NCI-H1694 (cell line): ENCODE measurements around the gene BMPR1B.

ENCODE experiments used
- DNase-seq: peaks from one replicate; lab custom pipeline; 2025; lab: John Stamatoyannopoulos, UW

BMPR1B gene

GRCh38 chr4:94960708-94961107 lies 203.0 kb downstream of the BMPR1B start:
- DNase-seq, result no peak

- no peak for DNase-seq
Observed at GRCh38 chr4:94961420-94961819, 203.7 kb downstream of the BMPR1B start.

GRCh38 chr4:94962484-94962883 lies 204.7 kb downstream of the BMPR1B start:
- no peak for DNase-seq

GRCh38 chr4:94965852-94966251 lies 208.1 kb downstream of the BMPR1B start:
- no peak for DNase-seq

GRCh38 chr4:94968493-94968892 lies 210.7 kb downstream of the BMPR1B start:
- no peak for DNase-seq

- DNase-seq, result no peak
Observed at GRCh38 chr4:94970650-94971049, 212.9 kb downstream of the BMPR1B start.

- DNase-seq, result no peak
Observed at GRCh38 chr4:94974773-94975172, 217.0 kb downstream of the BMPR1B start.

- DNase-seq, result no peak
Observed at GRCh38 chr4:94976371-94977011, 218.7 kb downstream of the BMPR1B start.

GRCh38 chr4:94978904-94979303 lies 221.1 kb downstream of the BMPR1B start:
- no peak for DNase-seq

- no peak for DNase-seq
Observed at GRCh38 chr4:94979621-94980020, 221.9 kb downstream of the BMPR1B start.

- no peak for DNase-seq
Observed at GRCh38 chr4:94995684-94996394, 238.1 kb downstream of the BMPR1B start.

- DNase-seq, result no peak
Observed at GRCh38 chr4:95000076-95000648, 242.4 kb downstream of the BMPR1B start.

- no peak for DNase-seq
Observed at GRCh38 chr4:95004912-95005311, 247.2 kb downstream of the BMPR1B start.

GRCh38 chr4:95007998-95008397 lies 250.2 kb downstream of the BMPR1B start:
- no peak for DNase-seq

GRCh38 chr4:95013236-95013635 lies 255.5 kb downstream of the BMPR1B start:
- DNase-seq, result no peak

- no peak for DNase-seq
Observed at GRCh38 chr4:95014068-95014467, 256.3 kb downstream of the BMPR1B start.

- DNase-seq, result no peak
Observed at GRCh38 chr4:95017305-95018064, 259.7 kb downstream of the BMPR1B start.

GRCh38 chr4:95018785-95019184 lies 261.0 kb downstream of the BMPR1B start:
- DNase-seq, result no peak

GRCh38 chr4:95020521-95020920 lies 262.8 kb downstream of the BMPR1B start:
- DNase-seq, result no peak

GRCh38 chr4:95021099-95021498 lies 263.3 kb downstream of the BMPR1B start:
- DNase-seq, result no peak

- no peak for DNase-seq
Observed at GRCh38 chr4:95023110-95023509, 265.4 kb downstream of the BMPR1B start.

- DNase-seq, result no peak
Observed at GRCh38 chr4:95027905-95028618, 270.3 kb downstream of the BMPR1B start.
